T-cell (primary cell): ENCODE data around the gene RALBP1. TPM values are rescaled to one million over a fixed set of nuclear protein-coding genes. Genes with fewer than 3 reads are reported as not detected.

Experiments used
- ATAC-seq, 4 experiments: fragments of 200-7000 bp in 3 of 4; fragments of 150-1000 bp in 1 of 4; cut with Tn5 transposase; replicated peaks in 1 of 4; 1 replicate in 3 of 4; 2 replicates in 1 of 4; pipeline ENCODE4 v1.10.0; 2021; ENCODE audit warnings: moderate library complexity in 3 of 4, mild to moderate bottlenecking in 2 of 4, moderate number of reproducible peaks in 1 of 4
- CTCF ChIA-PET, 2 donors: fragments of 300-600 bp; sonication (Branson Sonifier 250); formaldehyde crosslinking; loops; one replicate each; lab custom pipeline; 2022; ENCODE audit warnings: antibody characterized with exemption in 2 of 2; lab: Charles Lee
- POLR2A ChIA-PET, 2 donors: fragments of 300-600 bp; sonication (Branson Sonifier 250); formaldehyde crosslinking; loops; one replicate each; lab custom pipeline; 2022; ENCODE audit warnings: antibody characterized with exemption in 2 of 2; lab: Charles Lee
- DNase-seq, 35 experiments: peaks; one replicate each; pipeline versions ENCODE4 v3.0.0 to v3.0.0-alpha.2; 2013 to 2023
- H3K27ac ChIP-seq: one replicate; pipeline ENCODE4 v1.5.1; 2013; ENCODE audit warnings: low read length
- H3K27me3 ChIP-seq, 2 experiments: replicated peaks in 1 of 2; 1 replicate in 1 of 2; 2 replicates in 1 of 2; pipeline versions ENCODE4 v1.6.1 to v1.7.0; 2013; ENCODE audit warnings: low read length in 1 of 2, mixed read lengths in 1 of 2; ENCODE audit not compliant: control insufficient read depth in 2 of 2, insufficient read depth in 2 of 2; ENCODE audit errors: extremely low read depth in 1 of 2
- H3K36me3 ChIP-seq, 2 donors: 1 replicate in 1 of 2; 2 replicates in 1 of 2; pipeline versions ENCODE4 v1.6.1 to v1.7.0; 2013; ENCODE audit warnings: low read length in 1 of 2; ENCODE audit not compliant: control insufficient read depth in 2 of 2, insufficient read depth in 1 of 2; ENCODE audit errors: extremely low read depth in 1 of 2
- H3K4me1 ChIP-seq, 2 experiments: 1 replicate in 1 of 2; 2 replicates in 1 of 2; pipeline versions ENCODE4 v1.6.1 to v1.7.0; 2013; ENCODE audit warnings: low read length in 2 of 2, mixed read lengths in 1 of 2; ENCODE audit not compliant: insufficient read depth in 2 of 2, control insufficient read depth in 1 of 2; ENCODE audit errors: extremely low read depth in 1 of 2
- H3K4me3 ChIP-seq, 2 donors: 1 replicate in 1 of 2; 2 replicates in 1 of 2; pipeline versions ENCODE4 v1.5.1 to v1.7.0; 2013; ENCODE audit warnings: mild to moderate bottlenecking in 2 of 2, low read length in 1 of 2, moderate library complexity in 1 of 2; ENCODE audit not compliant: control insufficient read depth in 1 of 2; ENCODE audit errors: extremely low read depth in 1 of 2
- H3K9me3 ChIP-seq: 2 replicates; pipeline ENCODE4 v1.7.0; 2013
- H3K27ac Mint-ChIP-seq, 2 donors: one replicate each; pipeline ENCODE4 v1.8.0; 2020 to 2021; ENCODE audit warnings: mild to moderate bottlenecking in 2 of 2, mixed read lengths in 2 of 2
- H3K27me3 Mint-ChIP-seq, 2 donors: one replicate each; pipeline ENCODE4 v1.8.0; 2021 to 2022; ENCODE audit warnings: mixed read lengths in 2 of 2
- H3K36me3 Mint-ChIP-seq: one replicate; pipeline ENCODE4 v1.8.0; 2021; ENCODE audit warnings: mixed read lengths
- H3K4me1 Mint-ChIP-seq, 3 donors: one replicate each; pipeline ENCODE4 v1.8.0; 2020 to 2022; ENCODE audit warnings: mixed read lengths in 3 of 3, mild to moderate bottlenecking in 1 of 3
- H3K4me3 Mint-ChIP-seq, 3 donors: one replicate each; pipeline ENCODE4 v1.8.0; 2020 to 2022; ENCODE audit warnings: mild to moderate bottlenecking in 3 of 3, mixed read lengths in 3 of 3, moderate library complexity in 3 of 3
- H3K9me3 Mint-ChIP-seq, 3 donors: one replicate each; pipeline ENCODE4 v1.8.0; 2020 to 2022; ENCODE audit warnings: mixed read lengths in 3 of 3
- WGBS: methylation state at CpG from one replicate; pipeline ENCODE4 v1.1.5; 2013; ENCODE audit warnings: missing lambda C conversion rate; ENCODE audit not compliant: insufficient coverage; 5-methylcytosine and 5-hydroxymethylcytosine counted together
- total RNA-seq, 35 experiments: library from RNA in 6 of 35; stranded (reverse) in 6 of 35; fragments of 120-200 nt in 1 of 35; gene quantifications; one replicate each; pipeline versions ENCODE4 v1.2.1 to v1.2.4 and lab custom pipeline; 2013 to 2026

The RALBP1 gene
- total RNA-seq, 5 donors from 2014 or later (not counting 1 experiment from before 2014, with no cell fraction given) = 21.6 to 42.7 (median 41.5) TPM

DNA sequence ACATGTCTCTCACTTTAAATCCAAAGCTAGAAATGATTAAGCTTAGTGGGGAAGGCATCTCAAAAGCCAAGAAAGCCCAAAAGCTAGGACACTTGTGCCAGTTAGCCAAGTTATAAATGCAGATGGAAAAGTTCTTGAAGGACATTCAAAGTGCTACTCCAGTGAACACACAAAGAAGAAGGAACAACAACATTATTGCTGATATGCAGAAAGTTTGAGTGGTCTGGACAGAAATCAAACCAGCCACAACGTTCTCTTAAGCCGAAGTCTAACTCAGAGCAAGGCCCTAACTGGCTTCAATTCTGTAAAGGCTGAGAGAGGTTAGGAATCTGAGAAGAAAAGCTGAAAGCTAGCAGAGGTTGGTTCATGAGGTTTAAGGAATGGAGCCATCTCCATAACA, 90.1 kb downstream of the RALBP1 start:
- Mint-ChIP-seq H3K9me3 (no peaks in the 10 kb centered on the region), H3K27ac (no peak overlapping the region), H3K4me1 (no peaks in the 10 kb centered on the region), H3K4me3 (no peak overlapping the region), H3K27me3 (no peaks in the 10 kb centered on the region), H3K36me3 (peaks cover 51% of the 10 kb centered on the region)
- ATAC-seq = no peak
- H3K36me3 ChIP-seq = peaks cover 12 to 36% of the 10 kb centered on the region in 2 donors
- no CpG with 5 or more reads among the region's 2 CpGs for WGBS
- H3K27ac ChIP-seq = no peak overlapping the region
- H3K9me3 ChIP-seq = no peaks in the 10 kb centered on the region
- no peaks in the 10 kb centered on the region for H3K27me3 ChIP-seq
- DNase-seq = no peak
- no peaks in the 10 kb centered on the region for H3K4me1 ChIP-seq
- CTCF ChIA-PET = interaction anchor here in 1 of 2 donors (0.6 kb wide), 1 partner anchor 749 kb away, joined by 5 read pairs; no protein-coding TSS in a partner anchor
- POLR2A ChIA-PET = no interaction called here
- no peak overlapping the region for H3K4me3 ChIP-seq

DNA sequence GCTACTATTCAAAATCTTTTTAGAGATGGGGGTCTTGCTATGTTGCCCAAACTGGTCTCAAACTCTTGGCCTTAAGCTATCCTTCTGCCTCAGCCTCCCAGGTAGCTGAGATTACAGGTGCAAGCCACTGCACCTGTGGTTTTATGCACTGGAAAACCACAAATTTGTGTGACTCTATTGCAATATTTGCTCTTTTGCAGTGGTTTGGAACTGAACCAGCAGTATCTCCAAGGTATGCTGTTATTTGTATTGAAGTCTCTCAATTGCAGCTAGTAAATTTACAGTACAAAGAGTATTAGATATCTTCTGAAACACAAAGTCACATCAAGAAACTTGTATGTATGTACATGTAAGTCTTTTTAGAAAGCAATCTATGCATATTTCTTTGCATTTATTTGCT, 92.9 kb downstream of the RALBP1 start:
- H3K4me3 Mint-ChIP-seq = no peak overlapping the region
- no peak overlapping the region for H3K27ac Mint-ChIP-seq
- no peaks in the 10 kb centered on the region for H3K9me3 ChIP-seq
- no peaks in the 10 kb centered on the region for H3K27me3 Mint-ChIP-seq
- ATAC-seq (no peak), DNase-seq (no peak)
- ChIA-PET POLR2A (no interaction called here), CTCF (interaction anchor here in 1 of 2 donors (0.5 kb wide), 1 partner anchor 68 kb away, joined by 4 read pairs; no protein-coding TSS in a partner anchor)
- H3K4me1 ChIP-seq = no peaks in the 10 kb centered on the region
- H3K27ac ChIP-seq = no peak overlapping the region
- H3K4me1 Mint-ChIP-seq = peaks cover 0 to 6% (median 0%) of the 10 kb centered on the region in 3 donors
- H3K36me3 ChIP-seq = peaks cover 3 to 22% of the 10 kb centered on the region in 2 donors
- H3K27me3 ChIP-seq = no peaks in the 10 kb centered on the region
- H3K36me3 Mint-ChIP-seq = peaks cover 46% of the 10 kb centered on the region
- no peaks in the 10 kb centered on the region for H3K9me3 Mint-ChIP-seq
- H3K4me3 ChIP-seq = no peak overlapping the region

DNA sequence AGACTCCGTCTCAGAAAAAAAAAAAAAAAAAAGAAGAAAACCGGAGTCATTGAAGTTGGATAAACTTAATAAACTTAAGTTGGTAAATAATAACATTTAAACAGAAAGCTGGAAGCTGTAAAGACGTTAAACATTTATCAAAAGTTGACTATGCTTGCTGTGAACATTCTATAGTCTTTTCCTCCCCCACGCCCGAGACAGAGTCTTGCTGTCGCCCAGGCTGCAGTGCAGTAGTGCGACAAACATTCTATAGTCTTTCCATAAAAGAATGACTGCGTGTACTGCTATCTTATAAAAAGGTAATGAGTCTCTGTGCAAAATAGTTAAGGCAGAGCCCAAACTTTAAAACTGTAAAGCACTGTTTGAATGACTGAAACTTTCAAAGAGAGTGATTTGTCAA, 93.9 kb downstream of the RALBP1 start:
- no peaks in the 10 kb centered on the region for H3K27me3 Mint-ChIP-seq
- ATAC-seq (no peak), DNase-seq (no peak)
- Histone ChIP-seq H3K36me3 (peaks cover 3 to 16% of the 10 kb centered on the region in 2 donors), H3K9me3 (no peaks in the 10 kb centered on the region), H3K27ac (no peak overlapping the region), H3K4me3 (no peak overlapping the region), H3K4me1 (no peaks in the 10 kb centered on the region), H3K27me3 (no peaks in the 10 kb centered on the region)
- no peak overlapping the region for H3K4me3 Mint-ChIP-seq
- no CpG with 5 or more reads among the region's 8 CpGs for WGBS
- peaks cover 0 to 6% (median 0%) of the 10 kb centered on the region in 3 donors for H3K4me1 Mint-ChIP-seq
- H3K9me3 Mint-ChIP-seq = no peaks in the 10 kb centered on the region
- H3K36me3 Mint-ChIP-seq = peaks cover 37% of the 10 kb centered on the region
- ChIA-PET POLR2A (no interaction called here), CTCF (no interaction called here)
- no peak overlapping the region for H3K27ac Mint-ChIP-seq

DNA sequence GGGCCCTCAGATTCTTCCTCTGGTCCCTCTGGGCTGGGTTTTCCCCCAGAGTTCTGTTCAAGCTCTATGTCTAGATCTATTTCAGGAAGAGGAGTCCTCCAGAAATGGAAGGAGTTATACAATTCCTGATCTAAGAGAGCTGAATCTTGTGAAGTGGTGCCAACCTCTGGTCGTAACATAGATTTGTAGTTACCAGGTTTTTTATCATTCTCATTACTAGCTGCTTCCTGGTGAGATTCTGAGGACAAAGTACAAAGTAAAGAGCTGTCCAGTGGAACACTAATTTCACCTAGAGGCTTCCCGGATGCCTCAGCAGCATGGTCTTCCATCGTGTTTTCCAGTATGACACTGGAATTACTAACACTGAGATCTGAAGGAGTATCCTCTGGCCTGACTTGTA, 94.9 kb downstream of the RALBP1 start:
- ChIA-PET POLR2A (no interaction called here), CTCF (interaction anchor here in 1 of 2 donors (1.1 kb wide), 1 partner anchor 9 kb away, joined by 3 read pairs; no protein-coding TSS in a partner anchor)
- H3K9me3 Mint-ChIP-seq = no peaks in the 10 kb centered on the region
- DNase-seq (no peak), ATAC-seq (no peak)
- H3K27me3 Mint-ChIP-seq = no peaks in the 10 kb centered on the region
- Histone ChIP-seq H3K4me1 (no peaks in the 10 kb centered on the region), H3K27ac (no peak overlapping the region), H3K4me3 (no peak overlapping the region), H3K36me3 (peaks cover 3 to 18% of the 10 kb centered on the region in 2 donors), H3K27me3 (no peaks in the 10 kb centered on the region), H3K9me3 (no peaks in the 10 kb centered on the region)
- H3K4me3 Mint-ChIP-seq = no peak overlapping the region
- WGBS = 100% methylated on average over 2 of the region's 3 CpGs
- peaks cover 0 to 6% (median 0%) of the 10 kb centered on the region in 3 donors for H3K4me1 Mint-ChIP-seq
- peaks cover 39% of the 10 kb centered on the region for H3K36me3 Mint-ChIP-seq
- H3K27ac Mint-ChIP-seq = no peak overlapping the region

DNA sequence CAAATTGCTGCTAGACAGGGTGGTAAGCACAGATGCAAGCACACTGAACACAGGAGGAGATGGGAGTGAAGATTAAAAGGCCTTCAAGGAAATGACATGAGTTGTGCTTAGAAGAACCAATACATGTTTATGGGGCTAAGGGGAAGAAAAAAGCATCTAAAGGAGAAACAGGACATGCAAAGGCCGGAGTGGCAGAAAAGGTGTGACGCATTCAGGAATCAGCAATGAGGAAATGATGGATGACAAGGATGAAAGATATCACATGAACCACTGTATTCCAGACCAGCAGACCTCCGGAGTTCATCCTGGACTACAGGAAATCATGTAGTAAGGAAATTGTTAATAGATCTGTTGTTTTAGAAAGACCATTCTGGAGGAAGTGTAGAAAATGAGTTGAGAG, 96.2 kb downstream of the RALBP1 start:
- no peak for ATAC-seq
- no peak overlapping the region for H3K4me3 Mint-ChIP-seq
- ChIA-PET CTCF (no interaction called here), POLR2A (no interaction called here)
- H3K27me3 Mint-ChIP-seq = no peaks in the 10 kb centered on the region
- DNase-seq = no peak
- Histone ChIP-seq H3K9me3 (no peaks in the 10 kb centered on the region), H3K27me3 (no peaks in the 10 kb centered on the region), H3K4me3 (no peak overlapping the region), H3K27ac (no peak overlapping the region), H3K4me1 (no peaks in the 10 kb centered on the region), H3K36me3 (peaks cover 0 to 18% of the 10 kb centered on the region in 2 donors)
- H3K27ac Mint-ChIP-seq = no peak overlapping the region
- H3K9me3 Mint-ChIP-seq = no peaks in the 10 kb centered on the region
- peaks cover 45% of the 10 kb centered on the region for H3K36me3 Mint-ChIP-seq
- WGBS = 94% methylated on average over 2 of the region's 3 CpGs
- peaks cover 0 to 6% (median 0%) of the 10 kb centered on the region in 3 donors for H3K4me1 Mint-ChIP-seq

DNA sequence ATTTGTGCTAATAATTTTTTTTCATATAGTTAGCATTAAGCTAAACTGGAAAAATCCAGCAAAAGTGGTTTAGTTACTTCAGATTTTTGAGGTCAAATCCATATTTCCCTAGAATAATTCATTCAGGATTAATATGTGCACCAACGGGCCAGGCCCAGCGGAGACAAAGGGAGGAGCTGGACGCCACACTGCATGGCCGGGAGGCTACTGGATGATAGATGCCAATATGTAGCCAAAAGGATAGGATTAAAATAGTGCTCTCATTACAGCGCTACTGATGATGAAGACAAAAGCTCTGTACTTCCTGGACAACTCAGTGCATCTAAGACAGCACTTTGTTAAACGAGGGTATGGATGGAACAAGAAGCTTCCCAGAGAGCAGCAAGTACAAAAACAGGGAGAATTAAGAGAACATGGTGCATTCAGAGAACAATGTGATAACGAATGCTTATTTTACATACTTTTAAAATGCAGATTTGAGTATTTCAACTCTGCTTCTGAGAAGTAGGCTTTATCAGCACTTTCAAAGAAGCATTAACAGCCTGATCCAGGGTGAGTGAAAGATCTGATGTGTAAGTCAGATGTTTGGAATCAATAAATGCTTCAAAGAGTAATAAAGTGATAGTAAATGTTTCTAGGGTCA, 99.3 kb downstream of the RALBP1 start:
- no peak overlapping the region for H3K4me3 Mint-ChIP-seq
- ChIA-PET CTCF (interaction anchor here in 1 of 2 donors (1.4 kb wide), 1 partner anchor 376 kb away, joined by 3 read pairs; no protein-coding TSS in a partner anchor), POLR2A (interaction anchor here in 1 of 2 donors (0.6 kb wide), 1 partner anchor 10 kb away, joined by 4 read pairs; no protein-coding TSS in a partner anchor)
- no peaks in the 10 kb centered on the region for H3K27me3 Mint-ChIP-seq
- WGBS = no CpG with 5 or more reads among the region's 7 CpGs
- Histone ChIP-seq H3K4me1 (no peaks in the 10 kb centered on the region), H3K27ac (no peak overlapping the region), H3K36me3 (peaks cover 0 to 26% of the 10 kb centered on the region in 2 donors), H3K27me3 (no peaks in the 10 kb centered on the region), H3K9me3 (no peaks in the 10 kb centered on the region), H3K4me3 (no peak overlapping the region)
- H3K27ac Mint-ChIP-seq = no peak overlapping the region
- H3K36me3 Mint-ChIP-seq = peaks cover 41% of the 10 kb centered on the region
- DNase-seq (no peak), ATAC-seq (no peak)
- peaks cover 0 to 6% (median 0%) of the 10 kb centered on the region in 3 donors for H3K4me1 Mint-ChIP-seq
- no peaks in the 10 kb centered on the region for H3K9me3 Mint-ChIP-seq
